Activated T-helper 9 cell treated with anti-CD3 and anti-CD28 coated beads, Interleukin-2, amount 50 U/mL, for 16 hours (primary cell): ENCODE data around the gene DAO.

Experiments used
- DNase-seq: peaks from one replicate; pipeline ENCODE4 v3.0.0-alpha.2; 2020; ENCODE audit warnings: low read depth

The DAO gene

GRCh38 chr12:108875682-108876361 is 4.1 kb upstream of the DAO start:
- no peak for DNase-seq

- no peak for DNase-seq
Observed at GRCh38 chr12:108876550-108876949, 3.3 kb upstream of the DAO start.

GRCh38 chr12:108881953-108882352 is 2.1 kb downstream of the DAO start:
- no peak for DNase-seq

GRCh38 chr12:108884116-108885012 is 4.5 kb downstream of the DAO start:
- DNase-seq = peak; percentile 47

- DNase-seq = no peak
Observed at GRCh38 chr12:108886873-108887629, 7.2 kb downstream of the DAO start.

- DNase-seq = no peak
Observed at GRCh38 chr12:108888031-108888430, 8.1 kb downstream of the DAO start.

- DNase-seq = no peak
Observed at GRCh38 chr12:108890208-108890607, 10.3 kb downstream of the DAO start.

GRCh38 chr12:108895220-108895802 is 15.4 kb downstream of the DAO start:
- no peak for DNase-seq

- no peak for DNase-seq
Observed at GRCh38 chr12:108896336-108896735, 16.4 kb downstream of the DAO start.

GRCh38 chr12:108896817-108897216 is 16.9 kb downstream of the DAO start:
- DNase-seq = no peak

GRCh38 chr12:108899145-108899544 is 19.3 kb downstream of the DAO start:
- DNase-seq = no peak

- no peak for DNase-seq
Observed at GRCh38 chr12:108905725-108906124, 25.8 kb downstream of the DAO start.

GRCh38 chr12:108906971-108907370 is 27.1 kb downstream of the DAO start:
- DNase-seq = no peak

- no peak for DNase-seq
Observed at GRCh38 chr12:108907839-108908351, 28.0 kb downstream of the DAO start.

- no peak for DNase-seq
Observed at GRCh38 chr12:108910336-108910735, 30.4 kb downstream of the DAO start.

GRCh38 chr12:108911915-108912314 is 32.0 kb downstream of the DAO start:
- DNase-seq = no peak

- no peak for DNase-seq
Observed at GRCh38 chr12:108912361-108912760, 32.5 kb downstream of the DAO start.

- DNase-seq = no peak
Observed at GRCh38 chr12:108914121-108914531, 34.2 kb downstream of the DAO start.

- no peak for DNase-seq
Observed at GRCh38 chr12:108915632-108916133, 35.8 kb downstream of the DAO start.

GRCh38 chr12:108916336-108916735 is 36.4 kb downstream of the DAO start:
- DNase-seq = no peak

GRCh38 chr12:108918206-108918605 is 38.3 kb downstream of the DAO start:
- no peak for DNase-seq
